Keratinocyte (primary cell): ENCODE results near the gene RSPRY1.

Experiments
- EZH2 ChIP-seq: IDR thresholded peaks from one replicate; pipeline ENCODE4 v1.6.1; 2012; ENCODE audit warnings: inconsistent platforms, mild to moderate bottlenecking, low read length, moderate library complexity
- TF ChIP-seq, protein P1 (sequence below), 3 experiments: IDR thresholded peaks in 1 of 3; conservative IDR thresholded peaks in 1 of 3; optimal IDR thresholded peaks in 1 of 3; 2 replicates in 2 of 3; 3 replicates in 1 of 3; pipeline versions ENCODE3 to v1.5.1; 2011; ENCODE audit warnings: low read length in 3 of 3, mild to moderate bottlenecking in 3 of 3, moderate library complexity in 2 of 3, control low read depth in 1 of 3, inconsistent platforms in 1 of 3; ENCODE audit not compliant: insufficient read depth in 2 of 3; ENCODE audit errors: extremely low read depth in 1 of 3

DNA sequence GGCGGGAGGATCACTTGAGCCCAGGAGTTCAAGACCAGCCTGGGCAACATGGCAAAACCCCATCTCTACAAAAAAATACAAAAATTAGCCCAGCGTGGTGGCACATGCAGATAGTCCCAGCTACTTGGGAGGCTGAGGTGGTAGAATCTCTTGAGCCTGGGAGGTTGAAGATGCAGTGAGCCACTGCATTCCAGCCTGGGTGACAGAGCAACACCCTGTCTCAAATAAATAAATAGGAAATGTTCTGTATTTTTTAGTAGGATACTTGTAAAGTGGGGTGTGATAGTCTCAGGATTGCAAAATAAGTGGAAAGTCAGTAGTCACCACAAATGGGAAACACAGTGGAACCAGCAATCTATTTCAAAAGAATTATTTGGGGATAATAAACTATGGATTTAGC is 4.0 kb downstream of the RSPRY1 start:
- TF ChIP-seq, protein P1, sequence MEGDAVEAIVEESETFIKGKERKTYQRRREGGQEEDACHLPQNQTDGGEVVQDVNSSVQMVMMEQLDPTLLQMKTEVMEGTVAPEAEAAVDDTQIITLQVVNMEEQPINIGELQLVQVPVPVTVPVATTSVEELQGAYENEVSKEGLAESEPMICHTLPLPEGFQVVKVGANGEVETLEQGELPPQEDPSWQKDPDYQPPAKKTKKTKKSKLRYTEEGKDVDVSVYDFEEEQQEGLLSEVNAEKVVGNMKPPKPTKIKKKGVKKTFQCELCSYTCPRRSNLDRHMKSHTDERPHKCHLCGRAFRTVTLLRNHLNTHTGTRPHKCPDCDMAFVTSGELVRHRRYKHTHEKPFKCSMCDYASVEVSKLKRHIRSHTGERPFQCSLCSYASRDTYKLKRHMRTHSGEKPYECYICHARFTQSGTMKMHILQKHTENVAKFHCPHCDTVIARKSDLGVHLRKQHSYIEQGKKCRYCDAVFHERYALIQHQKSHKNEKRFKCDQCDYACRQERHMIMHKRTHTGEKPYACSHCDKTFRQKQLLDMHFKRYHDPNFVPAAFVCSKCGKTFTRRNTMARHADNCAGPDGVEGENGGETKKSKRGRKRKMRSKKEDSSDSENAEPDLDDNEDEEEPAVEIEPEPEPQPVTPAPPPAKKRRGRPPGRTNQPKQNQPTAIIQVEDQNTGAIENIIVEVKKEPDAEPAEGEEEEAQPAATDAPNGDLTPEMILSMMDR (optimal IDR thresholded peaks at IDR 0.05 in 1 of 3, IDR thresholded peaks at IDR 0.05 in 1 of 3, conservative IDR thresholded peaks at IDR 0.05 in 1 of 3; ENCODE audit: extremely low read depth in 1 of 3, insufficient read depth in 2 of 3, low read length in 3 of 3): no peak
- TF ChIP-seq EZH2: no peak
